ENCODE results near the gene IL6R.
A peak's percentile ranks its signal among the peaks of the same experiment; 100 is the strongest.

The IL6R gene

DNA sequence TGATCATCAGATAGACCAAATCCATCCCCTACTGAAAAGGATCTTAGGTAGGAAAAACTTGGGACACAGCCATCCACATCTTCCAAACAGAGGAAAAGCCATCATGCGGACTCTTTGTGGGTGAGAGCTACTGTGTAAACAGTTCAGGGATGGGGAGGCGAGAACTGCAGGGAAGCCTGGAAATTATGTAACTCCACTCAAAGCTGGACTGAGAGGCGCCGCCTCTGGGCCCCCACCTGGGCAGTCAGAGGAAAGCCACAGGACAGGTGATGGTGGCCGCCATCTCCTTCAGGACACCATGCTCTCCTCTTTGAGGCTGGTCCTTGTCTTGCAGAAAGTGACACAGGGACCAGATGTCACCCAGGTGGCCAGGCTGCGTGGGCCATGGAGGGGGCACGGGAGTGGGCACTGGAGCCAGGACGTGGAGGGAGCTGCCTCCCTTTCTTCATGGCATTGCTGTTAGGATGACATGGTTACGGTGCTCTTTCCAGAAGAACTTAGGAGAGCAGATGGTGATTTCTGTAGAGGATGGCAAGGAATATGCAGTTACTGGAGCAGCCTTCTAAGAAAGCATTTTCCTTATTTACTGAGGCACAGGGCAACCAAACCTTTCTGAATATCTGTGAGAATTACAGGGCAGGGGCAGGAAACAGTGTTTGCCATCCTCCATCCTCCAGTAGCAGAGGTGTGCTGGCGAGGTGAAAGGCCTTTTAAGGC, 64.9 kb downstream of the IL6R start:
- DNase-seq (ENCODE audit: low read depth), result no peak
- in situ Hi-C loops (cut with HindIII; ENCODE audit: low sequenced_read_pairs), result no loop called here
- TF ChIP-seq, protein P1, sequence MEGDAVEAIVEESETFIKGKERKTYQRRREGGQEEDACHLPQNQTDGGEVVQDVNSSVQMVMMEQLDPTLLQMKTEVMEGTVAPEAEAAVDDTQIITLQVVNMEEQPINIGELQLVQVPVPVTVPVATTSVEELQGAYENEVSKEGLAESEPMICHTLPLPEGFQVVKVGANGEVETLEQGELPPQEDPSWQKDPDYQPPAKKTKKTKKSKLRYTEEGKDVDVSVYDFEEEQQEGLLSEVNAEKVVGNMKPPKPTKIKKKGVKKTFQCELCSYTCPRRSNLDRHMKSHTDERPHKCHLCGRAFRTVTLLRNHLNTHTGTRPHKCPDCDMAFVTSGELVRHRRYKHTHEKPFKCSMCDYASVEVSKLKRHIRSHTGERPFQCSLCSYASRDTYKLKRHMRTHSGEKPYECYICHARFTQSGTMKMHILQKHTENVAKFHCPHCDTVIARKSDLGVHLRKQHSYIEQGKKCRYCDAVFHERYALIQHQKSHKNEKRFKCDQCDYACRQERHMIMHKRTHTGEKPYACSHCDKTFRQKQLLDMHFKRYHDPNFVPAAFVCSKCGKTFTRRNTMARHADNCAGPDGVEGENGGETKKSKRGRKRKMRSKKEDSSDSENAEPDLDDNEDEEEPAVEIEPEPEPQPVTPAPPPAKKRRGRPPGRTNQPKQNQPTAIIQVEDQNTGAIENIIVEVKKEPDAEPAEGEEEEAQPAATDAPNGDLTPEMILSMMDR (IDR thresholded peaks at IDR 0.05; ENCODE audit: low read depth, low read length, missing control alignments), result no peak
- H3K4me3 ChIP-seq (ENCODE audit: low read depth, low read length), result no peak overlapping the region

DNA sequence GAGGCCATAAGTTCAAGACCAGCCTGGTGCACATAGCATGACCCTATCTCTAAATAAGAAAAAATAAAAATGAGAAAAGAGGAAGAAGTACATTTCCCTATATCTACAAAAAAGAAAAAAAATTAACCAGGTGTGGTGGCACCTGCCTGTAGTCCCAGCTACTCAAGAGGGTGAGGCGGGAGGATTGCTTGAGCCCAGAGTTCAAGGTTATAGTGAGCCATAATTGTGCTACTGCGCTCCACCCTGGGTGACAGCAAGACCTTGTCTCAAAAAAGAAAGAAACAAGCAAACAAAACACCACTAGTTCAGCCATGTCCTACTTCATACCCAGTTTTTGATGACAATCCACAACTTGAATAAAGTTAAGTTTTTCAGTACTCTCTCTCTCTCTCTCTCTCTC, 66.2 kb downstream of the IL6R start:
- H3K4me3 ChIP-seq (ENCODE audit: low read depth, low read length), result no peak overlapping the region
- TF ChIP-seq, protein P1 (IDR thresholded peaks at IDR 0.05; ENCODE audit: low read depth, low read length, missing control alignments), result no peak
- DNase-seq (ENCODE audit: low read depth), result no peak
- in situ Hi-C loops (cut with HindIII; ENCODE audit: low sequenced_read_pairs), result no loop called here

DNA sequence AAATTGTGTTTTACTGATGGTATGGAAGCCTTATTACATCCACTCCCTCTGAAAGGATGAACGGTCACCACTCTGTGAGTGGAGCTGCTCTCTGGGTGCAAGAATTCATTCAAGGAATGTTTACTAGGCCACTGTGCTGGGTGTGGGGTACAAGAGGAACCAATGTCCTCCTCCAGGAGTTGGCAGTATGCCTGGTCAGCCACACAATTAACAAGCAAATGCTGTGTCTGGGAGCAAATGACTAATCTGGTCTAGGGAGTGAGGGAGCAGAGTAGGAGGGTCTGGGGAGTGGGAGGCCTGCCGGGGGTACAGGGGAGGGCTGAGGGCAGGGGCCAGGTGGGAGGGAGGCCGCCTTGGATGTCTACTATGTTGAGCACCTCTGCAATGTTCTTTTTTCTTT, 69.7 kb downstream of the IL6R start:
- peak; percentile 88 for DNase-seq (ENCODE audit: low read depth)
- in situ Hi-C loops (cut with HindIII; ENCODE audit: low sequenced_read_pairs), result no loop called here

DNA sequence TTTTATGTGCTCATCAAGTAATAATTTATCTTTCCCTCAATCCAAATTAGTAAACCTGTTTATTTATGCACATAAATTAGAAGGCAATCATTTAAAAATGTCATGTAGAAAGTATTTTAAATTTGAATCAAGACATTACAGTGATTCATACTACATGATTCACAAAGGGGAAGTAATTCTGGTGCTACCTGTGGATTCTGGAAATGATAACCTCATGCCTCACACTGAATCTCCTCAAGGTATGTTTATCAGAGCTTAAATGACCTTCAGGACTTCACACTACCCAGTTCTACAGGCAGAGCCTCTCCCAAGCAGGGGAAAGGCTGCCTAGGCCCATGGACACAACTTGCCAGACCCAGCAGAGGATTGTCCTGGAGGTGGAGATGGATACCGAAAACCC, 71.6 kb downstream of the IL6R start:
- in situ Hi-C loops (cut with HindIII; ENCODE audit: low sequenced_read_pairs), result no loop called here

More for the DNA sequence above, 69.7 kb downstream of the IL6R start:
- TF ChIP-seq, protein P1 (IDR thresholded peaks at IDR 0.05; ENCODE audit: low read depth, low read length, missing control alignments), result no peak
- H3K4me3 ChIP-seq (ENCODE audit: low read depth, low read length), result no peak overlapping the region

DNA sequence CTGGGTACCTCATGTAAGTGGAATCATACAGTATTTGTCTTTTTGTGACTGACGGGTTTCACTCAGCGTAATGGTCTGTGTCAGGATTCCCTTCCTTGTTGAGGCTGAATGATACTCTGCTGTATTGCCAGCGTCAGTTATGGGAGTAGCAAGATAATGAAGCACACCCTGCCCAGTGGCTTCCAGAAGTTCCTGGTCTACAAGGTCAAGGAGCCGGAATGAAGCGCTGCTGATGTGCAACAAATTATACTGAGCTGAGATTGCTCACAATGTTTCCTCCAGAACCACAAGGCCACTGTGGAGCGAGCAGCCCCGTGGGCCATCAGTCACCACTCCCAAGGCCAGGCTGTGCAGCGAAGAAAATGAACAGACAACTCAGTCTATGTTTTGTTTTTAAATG, 72.9 kb downstream of the IL6R start:
- no peak overlapping the region for H3K4me3 ChIP-seq (ENCODE audit: low read depth, low read length)
- in situ Hi-C loops (cut with HindIII; ENCODE audit: low sequenced_read_pairs), result no loop called here
- TF ChIP-seq, protein P1 (IDR thresholded peaks at IDR 0.05; ENCODE audit: low read depth, low read length, missing control alignments), result no peak
- DNase-seq (ENCODE audit: low read depth), result no peak

More for the DNA sequence above, 71.6 kb downstream of the IL6R start:
- no peak overlapping the region for H3K4me3 ChIP-seq (ENCODE audit: low read depth, low read length)
- TF ChIP-seq, protein P1 (IDR thresholded peaks at IDR 0.05; ENCODE audit: low read depth, low read length, missing control alignments), result no peak
- no peak for DNase-seq (ENCODE audit: low read depth)

DNA sequence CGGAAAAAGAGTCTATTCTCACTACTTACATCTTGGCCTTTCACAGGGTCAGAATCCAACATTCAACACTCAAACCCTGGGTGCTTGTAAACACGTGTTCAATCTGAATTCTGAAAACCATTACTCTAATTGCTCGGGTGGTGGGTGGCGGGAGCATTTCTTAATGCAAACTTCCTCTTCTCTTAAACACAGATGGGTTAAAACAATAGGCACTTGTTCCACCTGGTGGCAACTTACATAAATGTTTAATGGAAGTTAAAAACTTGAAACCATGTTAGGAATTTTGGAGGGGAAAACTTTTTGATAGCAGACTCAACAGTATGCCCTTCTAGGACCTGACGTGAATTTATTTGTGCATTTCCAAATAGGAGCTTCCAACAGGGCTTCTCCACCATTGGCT, 73.5 kb downstream of the IL6R start:
- H3K4me3 ChIP-seq (ENCODE audit: low read depth, low read length), result no peak overlapping the region
- in situ Hi-C loops (cut with HindIII; ENCODE audit: low sequenced_read_pairs), result no loop called here
- TF ChIP-seq, protein P1 (IDR thresholded peaks at IDR 0.05; ENCODE audit: low read depth, low read length, missing control alignments), result no peak
- DNase-seq (ENCODE audit: low read depth), result no peak

Measured in astrocyte of the cerebellum (primary cell).